OCI-LY1 (cell line): Measurements from ENCODE around the gene SLC29A1.

Experiments used
- H2AFZ ChIP-seq: fragments of 200-600 bp; sonication (generic), shearing (Covaris generic); 2 replicates; pipeline ENCODE4 v1.6.0; 2014; ENCODE audit warnings: antibody characterized with exemption, mild to moderate bottlenecking, low read length
- H3F3A ChIP-seq: fragments of 200-600 bp; sonication (generic), shearing (Covaris generic); 2 replicates; pipeline ENCODE4 v1.6.0; 2014; ENCODE audit warnings: mild to moderate bottlenecking, antibody characterized with exemption, low read length, moderate library complexity; ENCODE audit not compliant: insufficient read depth
- H3K27ac ChIP-seq: fragments of 200-600 bp; sonication (generic); 2 replicates; pipeline ENCODE4 v1.5.1; 2014; ENCODE audit warnings: low read length, mixed run types, mild to moderate bottlenecking, low read depth; ENCODE audit not compliant: poor library complexity, severe bottlenecking
- H3K27me3 ChIP-seq: fragments of 200-600 bp; sonication (generic); 2 replicates; pipeline ENCODE4 v1.6.0; 2014; ENCODE audit warnings: antibody characterized with exemption, mild to moderate bottlenecking, low read length, moderate library complexity; ENCODE audit not compliant: insufficient read depth
- H3K36me3 ChIP-seq: fragments of 200-600 bp; sonication (generic); 2 replicates; pipeline ENCODE4 v1.6.1; 2014; ENCODE audit warnings: mild to moderate bottlenecking, antibody characterized with exemption, low read length, moderate library complexity, mixed read lengths; ENCODE audit not compliant: insufficient read depth
- H3K4me1 ChIP-seq: fragments of 200-600 bp; sonication (generic); 2 replicates; pipeline ENCODE4 v1.5.1; 2014; ENCODE audit warnings: mild to moderate bottlenecking, low read length, moderate library complexity; ENCODE audit not compliant: insufficient read depth, severe bottlenecking
- H3K4me2 ChIP-seq: fragments of 200-600 bp; sonication (generic), shearing (Covaris generic); 2 replicates; pipeline ENCODE4 v1.6.1; 2014; ENCODE audit warnings: low read length
- H3K4me3 ChIP-seq: fragments of 200-600 bp; sonication (generic); 2 replicates; pipeline ENCODE4 v1.5.1; 2014; ENCODE audit warnings: low read length, low read depth, mild to moderate bottlenecking, mixed read lengths; ENCODE audit not compliant: poor library complexity, severe bottlenecking
- H3K79me2 ChIP-seq: fragments of 200-600 bp; shearing (Covaris generic); 2 replicates; pipeline ENCODE4 v1.6.1; 2016; ENCODE audit warnings: mixed run types, low read length, mixed read lengths; ENCODE audit not compliant: insufficient read depth
- H3K9ac ChIP-seq: fragments of 200-600 bp; sonication (generic), shearing (Covaris generic); 2 replicates; pipeline ENCODE4 v1.6.1; 2014; ENCODE audit warnings: mild to moderate bottlenecking, low read length, mixed read lengths
- H3K9me2 ChIP-seq: fragments of 200-600 bp; sonication (generic), shearing (Covaris generic); 2 replicates; pipeline ENCODE4 v1.6.1; 2014; ENCODE audit warnings: low read depth, mild to moderate bottlenecking, low read length, mixed read lengths
- H3K9me3 ChIP-seq: fragments of 200-600 bp; shearing (Covaris generic); 2 replicates; pipeline ENCODE4 v1.6.1; 2014; ENCODE audit warnings: low read length, mixed read lengths
- H4K20me1 ChIP-seq: fragments of 200-600 bp; sonication (generic), shearing (Covaris generic); 2 replicates; pipeline ENCODE4 v1.6.0; 2016; ENCODE audit warnings: mild to moderate bottlenecking, low read length; ENCODE audit not compliant: insufficient read depth
- EZH2 ChIP-seq: fragments of 200-600 bp; sonication (generic), shearing (Covaris generic); IDR thresholded peaks from 2 replicates; pipeline ENCODE4 v1.8.0; 2017; ENCODE audit warnings: borderline replicate concordance, mixed run types, mild to moderate bottlenecking, antibody characterized with exemption, low read length, moderate library complexity, mixed read lengths
- TF ChIP-seq, protein P1 (sequence below): fragments of 200-600 bp; sonication (generic), shearing (Covaris generic); IDR thresholded peaks from 2 replicates; pipeline ENCODE4 v1.5.1; 2017; ENCODE audit warnings: mild to moderate bottlenecking, antibody characterized with exemption, low read length, moderate library complexity, mixed read lengths

The SLC29A1 gene

GRCh38 chr6:44235891-44236516 lies 12.6 kb downstream of the SLC29A1 start:
- no peak overlapping the region for H2AFZ ChIP-seq
- H3K36me3 ChIP-seq: peaks cover 43% of the 10 kb centered on the region
- no peak overlapping the region for H3K27ac ChIP-seq
- H3K9me3 ChIP-seq: no peaks in the 10 kb centered on the region
- no peak overlapping the region for H3K9ac ChIP-seq
- H3K27me3 ChIP-seq: no peaks in the 10 kb centered on the region
- H3K4me3 ChIP-seq: no peak overlapping the region
- H3K4me1 ChIP-seq: peaks cover 9% of the 10 kb centered on the region
- no peaks in the 10 kb centered on the region for H3F3A ChIP-seq
- H3K4me2 ChIP-seq: no peak overlapping the region
- no peaks in the 10 kb centered on the region for H4K20me1 ChIP-seq
- H3K79me2 ChIP-seq: no peaks in the 10 kb centered on the region
- no peaks in the 10 kb centered on the region for H3K9me2 ChIP-seq
- TF ChIP-seq EZH2: no peak
- TF ChIP-seq, protein P1, sequence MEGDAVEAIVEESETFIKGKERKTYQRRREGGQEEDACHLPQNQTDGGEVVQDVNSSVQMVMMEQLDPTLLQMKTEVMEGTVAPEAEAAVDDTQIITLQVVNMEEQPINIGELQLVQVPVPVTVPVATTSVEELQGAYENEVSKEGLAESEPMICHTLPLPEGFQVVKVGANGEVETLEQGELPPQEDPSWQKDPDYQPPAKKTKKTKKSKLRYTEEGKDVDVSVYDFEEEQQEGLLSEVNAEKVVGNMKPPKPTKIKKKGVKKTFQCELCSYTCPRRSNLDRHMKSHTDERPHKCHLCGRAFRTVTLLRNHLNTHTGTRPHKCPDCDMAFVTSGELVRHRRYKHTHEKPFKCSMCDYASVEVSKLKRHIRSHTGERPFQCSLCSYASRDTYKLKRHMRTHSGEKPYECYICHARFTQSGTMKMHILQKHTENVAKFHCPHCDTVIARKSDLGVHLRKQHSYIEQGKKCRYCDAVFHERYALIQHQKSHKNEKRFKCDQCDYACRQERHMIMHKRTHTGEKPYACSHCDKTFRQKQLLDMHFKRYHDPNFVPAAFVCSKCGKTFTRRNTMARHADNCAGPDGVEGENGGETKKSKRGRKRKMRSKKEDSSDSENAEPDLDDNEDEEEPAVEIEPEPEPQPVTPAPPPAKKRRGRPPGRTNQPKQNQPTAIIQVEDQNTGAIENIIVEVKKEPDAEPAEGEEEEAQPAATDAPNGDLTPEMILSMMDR: peak; percentile 27

DNA sequence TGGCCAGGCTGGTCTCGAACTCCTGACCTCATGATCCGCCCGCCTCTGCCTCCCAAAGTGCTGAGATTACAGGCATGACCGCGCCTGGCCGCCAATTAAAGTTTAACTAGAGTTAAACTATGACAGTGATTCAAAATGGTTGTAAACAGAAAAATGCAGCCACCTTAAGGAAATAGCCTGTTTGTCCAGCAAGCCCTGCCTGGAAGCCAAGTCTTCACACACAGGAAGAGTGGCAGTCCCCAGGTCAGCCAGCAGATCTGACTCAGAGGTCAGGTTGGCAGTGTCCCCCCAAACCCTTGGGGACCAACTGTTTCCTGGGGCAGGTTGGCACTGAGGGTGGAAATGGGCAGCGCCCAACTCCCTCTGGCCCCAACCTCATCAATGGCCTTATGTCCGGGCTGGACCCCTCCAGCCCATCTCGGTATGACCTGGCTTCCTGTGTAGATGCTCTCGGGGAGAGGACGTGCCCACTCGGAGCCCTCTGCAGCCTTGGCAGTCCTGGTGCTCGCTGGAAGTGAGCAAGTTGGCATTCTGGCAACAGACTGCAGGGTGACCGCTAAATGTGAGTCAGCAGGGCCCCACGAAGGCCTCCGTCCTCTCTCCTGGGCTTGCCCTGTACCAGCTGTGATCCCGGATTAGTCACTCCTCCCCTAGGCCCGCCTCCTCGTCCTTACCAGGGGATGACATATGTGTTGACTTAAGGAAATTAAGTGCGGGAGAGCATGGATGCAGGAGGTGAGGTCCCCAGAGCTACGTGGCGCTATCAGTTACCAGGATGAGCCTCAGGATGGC lies 13.8 kb downstream of the SLC29A1 start:
- no peak for TF ChIP-seq EZH2
- TF ChIP-seq, protein P1: no peak
- H3K27ac ChIP-seq: no peak overlapping the region
- peak overlapping the region; percentile 74 for H3K4me2 ChIP-seq
- H2AFZ ChIP-seq: no peak overlapping the region
- no peaks in the 10 kb centered on the region for H3F3A ChIP-seq
- no peaks in the 10 kb centered on the region for H3K79me2 ChIP-seq
- H3K9ac ChIP-seq: peak overlapping the region; percentile 57
- no peaks in the 10 kb centered on the region for H3K27me3 ChIP-seq
- peaks cover 9% of the 10 kb centered on the region for H3K4me1 ChIP-seq
- H3K4me3 ChIP-seq: peak overlapping the region; percentile 61
- H3K36me3 ChIP-seq: peaks cover 31% of the 10 kb centered on the region
- H3K9me3 ChIP-seq: no peaks in the 10 kb centered on the region
- H4K20me1 ChIP-seq: no peaks in the 10 kb centered on the region
- H3K9me2 ChIP-seq: no peaks in the 10 kb centered on the region

DNA sequence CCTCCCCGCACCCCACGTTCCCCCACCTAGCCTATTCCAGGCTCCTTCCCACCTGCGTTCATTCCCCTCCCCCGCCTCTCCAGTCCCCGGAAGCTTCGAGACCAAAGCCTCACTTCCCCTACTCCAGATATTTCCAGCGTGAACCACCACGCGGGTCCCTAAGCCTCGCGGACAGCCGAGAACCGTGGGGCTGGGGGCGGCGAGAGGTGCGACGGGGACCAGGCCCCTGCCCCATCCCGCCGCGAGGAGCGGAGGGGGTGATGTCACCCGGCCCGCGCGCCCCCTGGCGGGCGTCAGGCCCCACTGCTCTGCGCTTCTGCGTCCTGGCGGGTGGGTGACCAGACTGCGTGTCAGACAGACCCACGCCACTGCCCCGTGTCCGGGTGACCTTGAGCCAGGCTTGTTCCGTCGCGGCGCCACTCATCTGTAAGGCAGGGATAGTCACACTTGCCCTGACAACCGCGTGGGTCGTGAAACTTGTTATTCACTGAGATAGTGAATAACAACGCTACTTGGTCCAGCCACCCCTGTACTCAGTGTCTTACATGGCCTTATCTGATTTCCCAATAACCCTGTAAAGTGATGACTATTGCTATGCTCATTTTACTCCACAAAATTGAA lies 14.5 kb downstream of the SLC29A1 start:
- Histone ChIP-seq H3K9me2 (no peaks in the 10 kb centered on the region), H3K27ac (no peak overlapping the region), H3K79me2 (no peaks in the 10 kb centered on the region), H3K9ac (peak overlapping the region; percentile 57), H3K36me3 (peaks cover 24% of the 10 kb centered on the region), H3K27me3 (no peaks in the 10 kb centered on the region), H3K4me2 (peak overlapping the region; percentile 74), H3K9me3 (no peaks in the 10 kb centered on the region), H4K20me1 (no peaks in the 10 kb centered on the region), H2AFZ (no peak overlapping the region), H3K4me1 (peaks cover 9% of the 10 kb centered on the region), H3F3A (no peaks in the 10 kb centered on the region), H3K4me3 (peak overlapping the region; percentile 61)
- TF ChIP-seq, protein P1: peak; percentile 95
- TF ChIP-seq EZH2: no peak
